Activated CD4-positive, alpha-beta T cell treated with anti-CD3 and anti-CD28 coated beads for 36 hours (primary cell): ENCODE data around the gene RIPPLY3. TPM values are rescaled to one million over a fixed set of nuclear protein-coding genes. Genes with fewer than 3 reads are reported as not detected.

Experiments used
- ATAC-seq: fragments of 200-7000 bp; cut with Tn5 transposase; one replicate; pipeline ENCODE4 v1.10.0; 2021; ENCODE audit warnings: mild to moderate bottlenecking, moderate library complexity
- CTCF ChIA-PET: fragments of 350-600 bp; sonication (Branson Sonifier 250); formaldehyde crosslinking; loops from one replicate; lab custom pipeline; 2021; ENCODE audit warnings: antibody characterized with exemption; lab: Charles Lee
- POLR2A ChIA-PET: fragments of 350-600 bp; sonication (Branson Sonifier 250); formaldehyde crosslinking; loops from one replicate; lab custom pipeline; 2021; ENCODE audit warnings: antibody characterized with exemption, inconsistent platforms; lab: Charles Lee
- DNase-seq: peaks from one replicate; pipeline ENCODE4 v3.0.0-alpha.2; 2020
- H3K27ac Mint-ChIP-seq: one replicate; pipeline ENCODE4 v1.8.0; 2021; ENCODE audit warnings: mixed read lengths
- H3K27me3 Mint-ChIP-seq: one replicate; pipeline ENCODE4 v1.8.0; 2021; ENCODE audit warnings: mixed read lengths
- H3K36me3 Mint-ChIP-seq: one replicate; pipeline ENCODE4 v1.8.0; 2021; ENCODE audit warnings: low read depth, mixed read lengths
- H3K4me1 Mint-ChIP-seq: one replicate; pipeline ENCODE4 v1.8.0; 2021; ENCODE audit warnings: mixed read lengths
- H3K4me3 Mint-ChIP-seq: one replicate; pipeline ENCODE4 v1.8.0; 2021; ENCODE audit warnings: mild to moderate bottlenecking, moderate library complexity, mixed read lengths
- H3K9me3 Mint-ChIP-seq: one replicate; pipeline ENCODE4 v1.8.0; 2021; ENCODE audit warnings: low read depth, mixed read lengths
- intact Hi-C, 2 experiments: fragments of 100-400 bp; cut with DNase I in 1 of 2; cut with micrococcal nuclease in 1 of 2; formaldehyde crosslinking; loops; one replicate each; pipeline versions ENCODE4 v1.14.2 to v1.15.1; 2022 to 2024; cut with DNase I, micrococcal nuclease
- total RNA-seq, 2 experiments: library from RNA; stranded (reverse); gene quantifications; one replicate each; pipeline ENCODE4 v1.2.3, GENCODE V29; 2021

Gene RIPPLY3
- total RNA-seq: under 1 TPM in 1 of 2 experiments, not detected in 1; 0.16 TPM

- peaks cover 27% of the 10 kb centered on the region for H3K27me3 Mint-ChIP-seq
- POLR2A ChIA-PET: interaction anchor here (0.5 kb wide), 1 partner anchor 319 kb away, joined by 5 read pairs; no protein-coding TSS in a partner anchor
Observed at GRCh38 chr21:37006486-37007291, at the start of gene RIPPLY3. RIPPLY3 (plus strand) TSS chr21:37006702; CDS start chr21:37006773, 71 bp downstream.

GRCh38 chr21:36959020-36959835 is 47.3 kb upstream of the RIPPLY3 start:
- ATAC-seq (no peak), DNase-seq (peak; percentile 19)
- Mint-ChIP-seq H3K4me1 (no peaks in the 10 kb centered on the region), H3K27me3 (no peaks in the 10 kb centered on the region), H3K36me3 (peaks cover 24% of the 10 kb centered on the region), H3K4me3 (no peak overlapping the region), H3K27ac (no peak overlapping the region), H3K9me3 (no peaks in the 10 kb centered on the region)
- POLR2A ChIA-PET: interaction anchor here (0.6 kb wide), 1 partner anchor 523 kb away, joined by 4 read pairs; no protein-coding TSS in a partner anchor
- intact Hi-C loops: no loop called here
- CTCF ChIA-PET: interaction anchor here (0.7 to 1.2 kb wide), 3 partner anchors 31 to 101 kb away, joined by 3 to 4 read pairs (median 3); no protein-coding TSS in a partner anchor

More at GRCh38 chr21:37006486-37007291, at the start of gene RIPPLY3:
- Mint-ChIP-seq H3K27ac (no peak within 1 kb of the TSS), H3K36me3 (no peaks in the 10 kb centered on the region), H3K4me1 (peaks cover 15% of the 10 kb centered on the region), H3K9me3 (no peaks in the 10 kb centered on the region), H3K4me3 (peak within 1 kb of the TSS; percentile 51)
- ATAC-seq (peak; percentile 40), DNase-seq (peak; percentile 38)
- CTCF ChIA-PET: interaction anchor here (0.6 to 2.5 kb wide), 5 partner anchors 10 to 114 kb away, joined by 3 to 11 read pairs (median 3); no protein-coding TSS in a partner anchor
- intact Hi-C loops: loop anchor here in 1 of 2 experiments (2.0 kb wide), 1 partner anchor 16 kb away; no protein-coding TSS in a partner anchor

GRCh38 chr21:36960676-36961284 is 45.7 kb upstream of the RIPPLY3 start:
- intact Hi-C loops: no loop called here
- Mint-ChIP-seq H3K4me3 (no peak overlapping the region), H3K36me3 (peaks cover 22% of the 10 kb centered on the region)

GRCh38 chr21:36962098-36962780 is 44.3 kb upstream of the RIPPLY3 start:
- CTCF ChIA-PET: interaction anchor here (0.7 kb wide), 2 partner anchors 32 to 44 kb away, joined by 3 read pairs; partner anchors contain the start of gene RIPPLY3
- intact Hi-C loops: no loop called here

More at GRCh38 chr21:36960676-36961284, 45.7 kb upstream of the RIPPLY3 start:
- ATAC-seq: no peak
- no peaks in the 10 kb centered on the region for H3K9me3 Mint-ChIP-seq
- H3K27ac Mint-ChIP-seq: no peak overlapping the region
- ChIA-PET CTCF (interaction anchor here (1.0 kb wide), 1 partner anchor 19 kb away, joined by 3 read pairs; no protein-coding TSS in a partner anchor), POLR2A (no interaction called here)
- no peaks in the 10 kb centered on the region for H3K27me3 Mint-ChIP-seq
- peaks cover 8% of the 10 kb centered on the region for H3K4me1 Mint-ChIP-seq
- DNase-seq: no peak

GRCh38 chr21:36964398-36964797 is 42.1 kb upstream of the RIPPLY3 start:
- Mint-ChIP-seq H3K4me3 (no peak overlapping the region), H3K27ac (no peak overlapping the region), H3K27me3 (no peaks in the 10 kb centered on the region), H3K36me3 (peaks cover 16% of the 10 kb centered on the region), H3K9me3 (no peaks in the 10 kb centered on the region), H3K4me1 (peaks cover 9% of the 10 kb centered on the region)
- intact Hi-C loops: no loop called here
- CTCF ChIA-PET: no interaction called here
- POLR2A ChIA-PET: interaction anchor here (0.6 kb wide), 2 partner anchors 98 to 146 kb away, joined by 3 read pairs; no protein-coding TSS in a partner anchor
- no peak for ATAC-seq
- no peak for DNase-seq

More at GRCh38 chr21:36962098-36962780, 44.3 kb upstream of the RIPPLY3 start:
- no peak for ATAC-seq
- no peak for DNase-seq
- POLR2A ChIA-PET: interaction anchor here (0.6 to 0.7 kb wide), 2 partner anchors 53 to 258 kb away, joined by 3 read pairs; no protein-coding TSS in a partner anchor
- no peak overlapping the region for H3K27ac Mint-ChIP-seq
- no peaks in the 10 kb centered on the region for H3K9me3 Mint-ChIP-seq
- peaks cover 17% of the 10 kb centered on the region for H3K36me3 Mint-ChIP-seq
- H3K4me1 Mint-ChIP-seq: peaks cover 9% of the 10 kb centered on the region
- no peaks in the 10 kb centered on the region for H3K27me3 Mint-ChIP-seq
- H3K4me3 Mint-ChIP-seq: no peak overlapping the region

GRCh38 chr21:36964827-36965719 is 41.4 kb upstream of the RIPPLY3 start:
- intact Hi-C loops: loop anchor here in 1 of 2 experiments (5.0 kb wide), 3 partner anchors 292 to 597 kb away; partner anchors contain the start of gene DYRK1A
- Mint-ChIP-seq H3K27me3 (no peaks in the 10 kb centered on the region), H3K9me3 (no peaks in the 10 kb centered on the region), H3K27ac (peak overlapping the region; percentile 88), H3K36me3 (peaks cover 13% of the 10 kb centered on the region), H3K4me3 (peak overlapping the region; percentile 73), H3K4me1 (peaks cover 9% of the 10 kb centered on the region)
- DNase-seq (no peak), ATAC-seq (no peak)
- POLR2A ChIA-PET: interaction anchor here (1.5 kb wide), 1 partner anchor 645 kb away, joined by 4 read pairs; the partner anchor contains the start of gene MORC3
- CTCF ChIA-PET: interaction anchor here (0.6 to 2.2 kb wide), 10 partner anchors 10 to 303 kb away, joined by 3 to 11 read pairs (median 5); no protein-coding TSS in a partner anchor

- H3K27me3 Mint-ChIP-seq: no peaks in the 10 kb centered on the region
- H3K4me1 Mint-ChIP-seq: peaks cover 9% of the 10 kb centered on the region
- ChIA-PET CTCF (interaction anchor here (0.9 to 2.2 kb wide), 9 partner anchors 9 to 285 kb away, joined by 3 to 11 read pairs (median 5); no protein-coding TSS in a partner anchor), POLR2A (interaction anchor here (1.5 kb wide), 1 partner anchor 646 kb away, joined by 4 read pairs; the partner anchor contains the start of gene MORC3)
- DNase-seq (no peak), ATAC-seq (no peak)
- peak overlapping the region; percentile 73 for H3K4me3 Mint-ChIP-seq
- peaks cover 9% of the 10 kb centered on the region for H3K36me3 Mint-ChIP-seq
- H3K27ac Mint-ChIP-seq: peak overlapping the region; percentile 88
- no peaks in the 10 kb centered on the region for H3K9me3 Mint-ChIP-seq
- intact Hi-C loops: loop anchor here in 1 of 2 experiments (1.0 to 5.0 kb wide), 7 partner anchors 24 to 645 kb away; partner anchors contain the start of genes DYRK1A, MORC3, PIGP and TTC3
Observed at GRCh38 chr21:36965720-36966065, 40.8 kb upstream of the RIPPLY3 start.

- DNase-seq (peak; percentile 84), ATAC-seq (peak; percentile 90)
- intact Hi-C loops: loop anchor here in 1 of 2 experiments (1.0 to 5.0 kb wide), 7 partner anchors 23 to 646 kb away; partner anchors contain the start of genes DYRK1A, MORC3, PIGP and TTC3
- H3K4me3 Mint-ChIP-seq: peak within 1 kb of the TSS; percentile 73
- ChIA-PET CTCF (interaction anchor here (0.9 to 2.2 kb wide), 10 partner anchors 8 to 286 kb away, joined by 3 to 11 read pairs (median 5); no protein-coding TSS in a partner anchor), POLR2A (interaction anchor here (1.3 to 1.5 kb wide), 2 partner anchors 23 to 646 kb away, joined by 3 to 4 read pairs; partner anchors contain the start of gene MORC3)
- H3K4me1 Mint-ChIP-seq: peaks cover 9% of the 10 kb centered on the region
- peaks cover 3% of the 10 kb centered on the region for H3K36me3 Mint-ChIP-seq
- H3K27ac Mint-ChIP-seq: peak within 1 kb of the TSS; percentile 88
- H3K9me3 Mint-ChIP-seq: no peaks in the 10 kb centered on the region
- no peaks in the 10 kb centered on the region for H3K27me3 Mint-ChIP-seq
Observed at GRCh38 chr21:36966066-36966820, 40.3 kb upstream of the RIPPLY3 start, which contains the start of gene HLCS. HLCS (minus strand) TSS chr21:36966669; CDS start chr21:36966638, 31 bp downstream.
